Epithelial cell of proximal tubule (primary cell): ENCODE measurements around the gene CLRN2. TPM values are rescaled to one million over a fixed set of nuclear protein-coding genes. Genes with fewer than 3 reads are reported as not detected.
"Not testable (repeated sequence)": the region's sequence is repeated elsewhere in the genome, so short reads cannot be mapped to it uniquely, and the experiment has no call there.

Source experiments
- DNase-seq: peaks from one replicate; pipeline ENCODE4 v3.0.0-alpha.2; 2011; ENCODE audit warnings: low read depth
- H3K4me3 ChIP-seq: 2 replicates; pipeline ENCODE4 v1.5.1; 2011; ENCODE audit warnings: low read depth, mild to moderate bottlenecking, low read length
- total RNA-seq: library from RNA; depleted of rRNA; stranded (reverse); fragments of >200 nt; gene quantifications from 2 replicates; pipeline ENCODE4 v1.2.3, GENCODE V29; 2015
- TF ChIP-seq, protein P1 (sequence below): conservative IDR thresholded peaks from 2 replicates; pipeline ENCODE4 v1.5.1; 2012; ENCODE audit warnings: low read depth, mild to moderate bottlenecking, low read length

CLRN2 gene
- total RNA-seq, 1 donor from 2014 or later, result not detected

DNA sequence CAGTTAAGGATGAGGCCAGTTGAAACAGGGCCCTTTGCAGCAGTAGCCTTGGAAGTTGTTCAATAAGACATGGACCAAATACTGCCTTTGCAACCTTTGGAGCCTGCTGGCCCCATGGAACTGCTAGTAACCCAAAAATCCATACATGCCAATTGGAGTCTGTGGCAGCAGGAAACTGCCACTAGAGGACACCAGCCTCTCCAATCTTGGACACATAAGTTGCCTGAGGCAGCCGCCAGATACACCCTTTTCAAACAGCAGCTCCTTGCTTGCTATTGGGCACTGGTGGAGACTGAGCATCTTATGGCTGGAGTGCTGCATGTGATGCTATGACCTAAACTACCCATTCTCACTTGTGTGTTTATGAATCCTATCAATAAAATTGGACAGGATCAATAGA, 47.2 kb downstream of the CLRN2 start:
- H3K4me3 ChIP-seq, result no peak overlapping the region
- DNase-seq, result no peak

DNA sequence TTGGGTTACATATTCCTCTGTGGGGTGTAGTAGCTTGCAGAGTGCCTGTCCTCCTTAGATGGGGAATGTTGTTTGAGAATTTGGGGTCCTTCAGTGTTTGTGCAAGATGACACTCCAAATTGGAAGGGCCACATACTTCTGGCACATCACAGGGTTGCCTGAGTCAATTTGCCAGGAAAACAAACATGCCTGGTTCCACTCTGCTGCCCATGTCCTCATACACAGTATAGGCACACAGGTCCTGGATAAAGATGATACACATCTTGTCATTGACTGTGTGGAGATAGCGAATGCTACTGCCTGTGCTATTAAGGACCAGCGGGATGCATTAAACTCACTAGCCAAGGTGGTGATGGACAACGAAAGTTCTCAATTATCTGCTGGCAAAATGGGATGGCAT, 50.9 kb downstream of the CLRN2 start:
- DNase-seq, result no peak
- no peak overlapping the region for H3K4me3 ChIP-seq
- TF ChIP-seq, protein P1, sequence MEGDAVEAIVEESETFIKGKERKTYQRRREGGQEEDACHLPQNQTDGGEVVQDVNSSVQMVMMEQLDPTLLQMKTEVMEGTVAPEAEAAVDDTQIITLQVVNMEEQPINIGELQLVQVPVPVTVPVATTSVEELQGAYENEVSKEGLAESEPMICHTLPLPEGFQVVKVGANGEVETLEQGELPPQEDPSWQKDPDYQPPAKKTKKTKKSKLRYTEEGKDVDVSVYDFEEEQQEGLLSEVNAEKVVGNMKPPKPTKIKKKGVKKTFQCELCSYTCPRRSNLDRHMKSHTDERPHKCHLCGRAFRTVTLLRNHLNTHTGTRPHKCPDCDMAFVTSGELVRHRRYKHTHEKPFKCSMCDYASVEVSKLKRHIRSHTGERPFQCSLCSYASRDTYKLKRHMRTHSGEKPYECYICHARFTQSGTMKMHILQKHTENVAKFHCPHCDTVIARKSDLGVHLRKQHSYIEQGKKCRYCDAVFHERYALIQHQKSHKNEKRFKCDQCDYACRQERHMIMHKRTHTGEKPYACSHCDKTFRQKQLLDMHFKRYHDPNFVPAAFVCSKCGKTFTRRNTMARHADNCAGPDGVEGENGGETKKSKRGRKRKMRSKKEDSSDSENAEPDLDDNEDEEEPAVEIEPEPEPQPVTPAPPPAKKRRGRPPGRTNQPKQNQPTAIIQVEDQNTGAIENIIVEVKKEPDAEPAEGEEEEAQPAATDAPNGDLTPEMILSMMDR, result no peak

More for the DNA sequence above, 47.2 kb downstream of the CLRN2 start:
- TF ChIP-seq, protein P1, result peak; percentile 13

DNA sequence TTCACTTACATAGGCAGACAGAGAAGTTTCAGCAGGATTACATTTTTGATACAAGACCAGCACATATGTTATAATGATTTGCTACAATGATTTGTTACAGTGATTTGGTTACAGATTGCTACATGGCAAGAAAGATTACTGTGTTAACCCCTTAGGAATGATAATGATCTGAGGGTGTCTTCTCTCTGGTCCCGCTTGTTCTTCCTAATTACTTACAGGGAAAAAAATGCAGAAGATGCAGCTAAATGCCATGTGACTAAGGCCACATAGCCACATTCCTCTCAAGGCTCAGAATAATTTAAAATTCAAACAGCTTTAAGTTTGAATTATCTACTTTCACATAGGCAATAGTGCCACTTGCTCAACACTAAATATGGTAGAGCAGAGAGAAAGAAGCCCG, 52.3 kb downstream of the CLRN2 start:
- TF ChIP-seq, protein P1, result no peak
- DNase-seq, result no peak
- H3K4me3 ChIP-seq, result no peak overlapping the region

DNA sequence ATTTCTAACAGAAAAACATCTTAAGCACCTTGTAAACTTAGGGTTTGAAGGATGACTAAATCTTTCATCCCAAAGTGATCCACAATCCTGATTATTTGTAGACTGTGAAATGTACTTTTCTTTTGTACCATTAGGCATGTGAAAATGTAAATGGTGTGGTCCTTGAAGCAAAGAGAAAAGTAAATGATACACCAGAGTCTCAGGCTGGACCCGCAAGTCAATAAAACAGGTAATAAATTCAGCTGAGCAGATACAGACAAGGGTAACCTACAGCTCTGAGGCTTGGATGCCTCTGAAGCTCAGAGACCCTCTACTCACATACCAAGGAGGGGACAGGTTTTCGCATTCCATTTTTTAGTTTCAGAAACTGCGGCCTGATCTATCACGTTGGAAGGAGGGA, 59.2 kb downstream of the CLRN2 start:
- no peak overlapping the region for H3K4me3 ChIP-seq
- TF ChIP-seq, protein P1, result no peak
- no peak for DNase-seq

DNA sequence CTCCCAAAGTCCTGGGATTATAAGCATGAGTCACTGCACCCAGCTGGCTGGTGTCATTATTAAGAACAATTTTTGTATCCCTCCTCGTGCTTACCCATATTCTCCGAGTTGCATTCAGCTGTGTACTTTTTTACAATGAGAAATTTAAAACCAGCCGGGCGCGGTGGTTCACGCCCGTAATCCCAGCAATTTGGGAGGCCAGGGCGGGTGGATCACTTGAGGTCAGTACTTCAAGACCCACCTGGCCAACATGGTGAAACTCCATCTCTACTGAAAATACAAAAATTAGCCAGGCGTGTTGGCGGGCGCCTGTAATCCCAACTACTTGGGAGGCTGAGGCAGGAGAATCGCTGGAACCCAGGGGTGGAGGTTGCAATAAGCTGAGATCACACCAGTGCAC, 60.2 kb downstream of the CLRN2 start:
- DNase-seq, H3K4me3 ChIP-seq: not testable (repeated sequence)

Other genes with a start within 250 kb of the CLRN2 start
- gene QDPR, start 3.1 kb upstream of the CLRN2 start, total RNA-seq, result 11.9 and 15.7 TPM in 2 replicates
- 75.8 and 88.1 TPM in 2 replicates for gene LAP3, start 62.0 kb downstream of the CLRN2 start, total RNA-seq
- 6.9 and 8.9 TPM in 2 replicates for gene MED28, start 99.5 kb downstream of the CLRN2 start, total RNA-seq